Hepatocyte (in vitro differentiated cells): ENCODE measurements around the gene BTRC. TPM values are rescaled to one million over a fixed set of nuclear protein-coding genes. Genes with fewer than 3 reads are reported as not detected.

Source experiments
- DNase-seq: peaks from one replicate; pipeline ENCODE4 v3.0.0-alpha.2; 2016; ENCODE audit warnings: low spot score
- H2AFZ ChIP-seq: fragments of 200-600 bp; sonication (generic); 2 replicates; pipeline ENCODE4 v1.6.0; 2016; ENCODE audit warnings: antibody characterized with exemption, mild to moderate bottlenecking
- H3K27ac ChIP-seq: fragments of 200-600 bp; sonication (generic); 2 replicates; pipeline ENCODE4 v1.5.1; 2016; ENCODE audit warnings: mild to moderate bottlenecking
- H3K27me3 ChIP-seq: fragments of 200-600 bp; sonication (generic); 2 replicates; pipeline ENCODE4 v1.6.1; 2016
- H3K36me3 ChIP-seq: fragments of 200-600 bp; sonication (generic); replicated peaks from 2 replicates; pipeline ENCODE4 v1.5.1; 2016; ENCODE audit warnings: low read depth; ENCODE audit not compliant: insufficient read depth
- H3K4me1 ChIP-seq: fragments of 200-600 bp; sonication (generic); 2 replicates; pipeline ENCODE4 v1.5.1; 2016; ENCODE audit warnings: mild to moderate bottlenecking, moderate library complexity; ENCODE audit not compliant: insufficient read depth
- H3K4me2 ChIP-seq: fragments of 200-600 bp; sonication (generic); 2 replicates; pipeline ENCODE4 v1.6.0; 2016
- H3K4me3 ChIP-seq: fragments of 200-600 bp; sonication (generic); 2 replicates; pipeline ENCODE4 v1.5.1; 2016; ENCODE audit warnings: mild to moderate bottlenecking
- H3K79me2 ChIP-seq: fragments of 200-600 bp; sonication (generic); 2 replicates; pipeline ENCODE4 v1.6.0; 2017; ENCODE audit warnings: mild to moderate bottlenecking
- H3K9me2 ChIP-seq: fragments of 200-600 bp; sonication (generic); replicated peaks from 2 replicates; pipeline ENCODE4 v1.6.0; 2017; ENCODE audit warnings: mild to moderate bottlenecking; ENCODE audit not compliant: insufficient read depth
- H3K9me3 ChIP-seq: fragments of 200-600 bp; sonication (generic); 2 replicates; pipeline ENCODE4 v1.5.1; 2016; ENCODE audit warnings: low read depth, mild to moderate bottlenecking
- H4K20me1 ChIP-seq: fragments of 200-600 bp; sonication (generic); 2 replicates; pipeline ENCODE4 v1.6.0; 2016; ENCODE audit warnings: mild to moderate bottlenecking; ENCODE audit not compliant: insufficient read depth, poor library complexity, severe bottlenecking
- CTCF ChIP-seq: fragments of 200-600 bp; sonication (generic); IDR thresholded peaks from 2 replicates; pipeline ENCODE4 v1.5.1; 2016; ENCODE audit warnings: antibody characterized with exemption, mild to moderate bottlenecking; ENCODE audit not compliant: poor library complexity
- EZH2 ChIP-seq: fragments of 200-600 bp; sonication (generic); IDR thresholded peaks from 2 replicates; pipeline ENCODE4 v1.6.1; 2016; ENCODE audit warnings: antibody characterized with exemption, mild to moderate bottlenecking, borderline replicate concordance
- EZH2phosphoT487 ChIP-seq: fragments of 200-600 bp; sonication (generic); IDR thresholded peaks from one replicate; pipeline ENCODE4 v1.6.1; 2018; ENCODE audit warnings: antibody characterized with exemption, mild to moderate bottlenecking, low read depth, moderate library complexity; ENCODE audit not compliant: unreplicated experiment, severe bottlenecking
- WGBS: methylation state at CpG from one replicate; pipeline ENCODE4 v1.1.6; 2016; ENCODE audit warnings: low lambda C conversion rate; ENCODE audit errors: missing lambda C conversion rate; 5-methylcytosine and 5-hydroxymethylcytosine counted together
- polyA plus RNA-seq: library from polyadenylated mRNA; unstranded; fragments of >200 nt; fragmentation: Nextera tagmentation; extraction: Ambion mirVana; gene quantifications from 2 replicates; pipeline ENCODE4 v1.2.1, GENCODE V29; 2016
- total RNA-seq: library from RNA; depleted of rRNA; stranded (reverse); fragments of >200 nt; gene quantifications from 2 replicates; pipeline ENCODE4 v1.2.3, GENCODE V29; 2014

The BTRC gene
- total and polyA plus RNA-seq, 2 experiments from 2014 or later = 14.5 to 24.3 TPM

GRCh38 chr10:101559596-101560297 lies 205.8 kb downstream of the BTRC start:
- no peak for TF ChIP-seq EZH2phosphoT487
- TF ChIP-seq CTCF = no peak
- no peak for TF ChIP-seq EZH2
- Histone ChIP-seq H3K4me3 (no peak overlapping the region), H3K79me2 (no peaks in the 10 kb centered on the region)

GRCh38 chr10:101560298-101561067 lies 206.5 kb downstream of the BTRC start:
- WGBS = 78% methylated on average over 2 of the region's 2 CpGs
- peaks cover 7% of the 10 kb centered on the region for H3K27me3 ChIP-seq
- H3K27ac ChIP-seq = no peak overlapping the region
- H3K4me3 ChIP-seq = no peak overlapping the region
- H3K4me2 ChIP-seq = no peak overlapping the region
- no peak for TF ChIP-seq CTCF
- no peak for TF ChIP-seq EZH2phosphoT487
- no peak for TF ChIP-seq EZH2
- H4K20me1 ChIP-seq = no peaks in the 10 kb centered on the region
- H3K9me2 ChIP-seq = no peaks in the 10 kb centered on the region
- H3K9me3 ChIP-seq = no peaks in the 10 kb centered on the region
- no peaks in the 10 kb centered on the region for H3K79me2 ChIP-seq
- no peaks in the 10 kb centered on the region for H3K36me3 ChIP-seq
- H3K4me1 ChIP-seq = no peaks in the 10 kb centered on the region
- DNase-seq = no peak
- H2AFZ ChIP-seq = no peak overlapping the region

More at GRCh38 chr10:101559596-101560297, 205.8 kb downstream of the BTRC start:
- no peak overlapping the region for H3K4me2 ChIP-seq
- H2AFZ ChIP-seq = no peak overlapping the region
- DNase-seq = no peak
- no peaks in the 10 kb centered on the region for H3K9me3 ChIP-seq
- H3K9me2 ChIP-seq = no peaks in the 10 kb centered on the region
- peaks cover under 1% of the 10 kb centered on the region for H3K27me3 ChIP-seq
- H3K27ac ChIP-seq = no peak overlapping the region
- H4K20me1 ChIP-seq = no peaks in the 10 kb centered on the region
- H3K4me1 ChIP-seq = no peaks in the 10 kb centered on the region
- WGBS = 85% methylated on average over 12 of the region's 12 CpGs
- no peaks in the 10 kb centered on the region for H3K36me3 ChIP-seq

GRCh38 chr10:101561068-101561915 lies 207.3 kb downstream of the BTRC start:
- Histone ChIP-seq H3K9me2 (no peaks in the 10 kb centered on the region), H3K4me2 (no peak overlapping the region), H3K36me3 (no peaks in the 10 kb centered on the region), H3K9me3 (no peaks in the 10 kb centered on the region), H3K27ac (no peak overlapping the region), H2AFZ (no peak overlapping the region), H3K79me2 (no peaks in the 10 kb centered on the region), H3K4me3 (no peak overlapping the region), H4K20me1 (no peaks in the 10 kb centered on the region), H3K27me3 (peaks cover 14% of the 10 kb centered on the region), H3K4me1 (no peaks in the 10 kb centered on the region)
- DNase-seq = no peak
- TF ChIP-seq EZH2phosphoT487 (no peak), EZH2 (no peak), CTCF (no peak)
- 87% methylated on average over 15 of the region's 15 CpGs for WGBS
